CD1c-positive myeloid dendritic cell (primary cell): ENCODE measurements around the gene CFB.

ENCODE experiments used
- DNase-seq: peaks from one replicate; pipeline ENCODE4 v3.0.0-alpha.2; 2016; ENCODE audit errors: extremely low spot score

The CFB gene

DNA sequence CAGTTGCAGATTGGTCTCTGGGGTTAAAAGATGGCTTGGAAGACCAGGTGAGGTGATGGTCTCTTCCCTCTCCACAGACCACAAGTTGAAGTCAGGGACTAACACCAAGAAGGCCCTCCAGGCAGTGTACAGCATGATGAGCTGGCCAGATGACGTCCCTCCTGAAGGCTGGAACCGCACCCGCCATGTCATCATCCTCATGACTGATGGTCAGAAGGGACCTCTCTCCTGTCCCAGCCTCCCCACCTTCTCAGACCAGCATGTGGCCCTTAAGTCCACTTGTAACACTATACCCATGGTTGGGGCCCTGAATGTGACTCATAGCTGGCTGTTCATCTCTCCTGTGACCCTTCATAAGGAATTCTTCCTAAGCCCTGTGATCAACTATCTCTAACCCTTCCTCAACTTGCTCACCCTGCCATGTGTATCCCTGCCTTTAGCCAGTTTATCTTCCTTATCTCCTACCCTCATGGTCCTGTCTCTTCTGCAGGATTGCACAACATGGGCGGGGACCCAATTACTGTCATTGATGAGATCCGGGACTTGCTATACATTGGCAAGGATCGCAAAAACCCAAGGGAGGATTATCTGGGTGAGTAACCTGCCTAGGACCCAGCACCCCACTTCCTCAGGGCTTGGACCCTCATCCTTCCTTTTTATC, 3.0 kb downstream of the CFB start:
- no peak for DNase-seq

DNA sequence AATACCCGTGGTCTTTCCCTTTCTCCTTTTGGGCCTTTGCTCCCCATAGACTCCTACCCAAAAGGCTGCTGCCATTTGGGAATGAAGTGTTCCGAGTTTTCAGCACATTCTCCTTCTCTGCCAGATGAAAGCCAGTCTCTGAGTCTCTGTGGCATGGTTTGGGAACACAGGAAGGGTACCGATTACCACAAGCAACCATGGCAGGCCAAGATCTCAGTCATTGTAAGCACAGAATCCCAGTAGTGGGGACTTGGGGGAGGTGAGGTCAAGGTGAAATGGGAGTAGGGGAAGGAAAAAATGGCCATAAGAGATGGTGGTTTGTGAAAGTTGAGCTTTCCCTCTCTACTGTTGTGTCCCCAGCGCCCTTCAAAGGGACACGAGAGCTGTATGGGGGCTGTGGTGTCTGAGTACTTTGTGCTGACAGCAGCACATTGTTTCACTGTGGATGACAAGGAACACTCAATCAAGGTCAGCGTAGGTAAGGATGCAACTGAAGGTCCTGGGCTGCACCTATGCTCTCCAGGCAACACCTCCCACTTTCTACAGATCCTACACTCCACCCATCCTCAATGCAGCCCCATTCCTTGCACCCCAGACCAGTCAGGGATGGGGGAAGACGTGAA, 4.1 kb downstream of the CFB start:
- DNase-seq = no peak

DNA sequence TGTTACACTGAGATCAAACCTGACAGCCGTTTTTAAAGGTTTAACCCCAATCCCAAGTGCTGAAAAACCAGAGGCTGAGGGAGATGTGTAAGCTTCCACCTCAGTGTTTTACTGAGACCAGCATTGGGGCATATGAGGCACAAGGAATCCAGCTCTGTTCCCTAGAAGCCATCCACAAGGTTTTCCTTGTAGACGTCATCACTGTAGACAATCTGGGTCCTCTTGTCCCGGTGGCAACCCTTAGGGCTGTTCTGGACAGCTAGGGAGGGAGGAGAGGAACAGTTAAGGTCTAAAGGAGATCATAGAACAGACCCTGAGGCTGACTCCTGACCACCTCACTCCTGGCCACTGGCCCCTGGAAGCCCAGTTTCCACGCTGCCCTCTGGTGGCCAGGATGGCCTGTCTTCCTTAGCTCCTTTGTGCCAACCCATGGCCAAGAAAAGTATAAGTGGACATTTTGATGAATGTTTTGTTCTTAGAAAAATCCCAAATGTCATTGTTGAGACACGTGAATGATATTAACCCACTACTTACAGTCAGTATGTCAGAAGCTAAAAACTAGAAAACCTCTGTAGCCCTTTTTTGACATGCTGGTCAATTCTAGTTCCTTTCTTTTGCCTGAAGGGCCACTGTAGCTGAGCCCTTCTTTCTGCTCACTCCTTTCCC, 6.4 kb downstream of the CFB start:
- DNase-seq = peak; percentile 75

DNA sequence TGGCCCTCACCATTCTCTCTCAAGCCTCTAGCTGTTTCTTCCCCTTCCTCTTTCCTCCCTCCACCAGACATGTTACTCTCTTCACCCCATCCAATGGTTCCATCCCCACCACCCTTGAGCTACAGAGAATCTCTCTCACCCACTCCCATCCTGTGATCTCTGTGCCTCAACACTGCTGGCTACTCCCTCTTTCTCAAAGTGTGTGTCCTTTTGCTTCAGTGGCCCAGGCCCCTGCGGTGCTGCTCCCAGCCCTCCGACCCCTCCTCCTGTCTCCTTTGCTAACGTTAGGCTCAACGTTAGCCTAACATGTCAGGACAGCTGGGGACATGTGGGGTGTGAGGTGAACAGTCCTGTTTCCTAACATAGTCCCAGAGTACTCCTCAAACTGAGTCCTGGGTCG, 7.0 kb downstream of the CFB start:
- DNase-seq = no peak

DNA sequence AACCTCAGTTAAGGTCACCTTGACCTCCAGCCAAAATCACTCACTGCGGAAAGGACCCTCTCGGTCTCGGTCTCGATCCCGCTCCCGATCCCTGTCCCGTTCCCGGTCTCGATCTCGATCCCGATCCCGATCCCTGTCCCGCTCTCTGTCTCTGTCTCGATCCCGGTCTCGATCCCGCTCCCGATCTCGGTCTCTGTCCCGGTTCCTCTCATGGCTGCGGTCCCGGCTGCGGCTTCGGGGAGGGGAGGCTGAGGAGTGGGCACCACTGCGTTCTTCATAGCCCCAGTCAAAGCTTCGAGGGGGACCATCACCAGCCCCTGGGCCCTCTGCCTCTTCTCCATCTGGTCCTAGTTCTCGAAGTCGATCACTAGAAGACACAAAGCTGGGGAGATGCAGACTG, 8.6 kb downstream of the CFB start:
- no peak for DNase-seq

DNA sequence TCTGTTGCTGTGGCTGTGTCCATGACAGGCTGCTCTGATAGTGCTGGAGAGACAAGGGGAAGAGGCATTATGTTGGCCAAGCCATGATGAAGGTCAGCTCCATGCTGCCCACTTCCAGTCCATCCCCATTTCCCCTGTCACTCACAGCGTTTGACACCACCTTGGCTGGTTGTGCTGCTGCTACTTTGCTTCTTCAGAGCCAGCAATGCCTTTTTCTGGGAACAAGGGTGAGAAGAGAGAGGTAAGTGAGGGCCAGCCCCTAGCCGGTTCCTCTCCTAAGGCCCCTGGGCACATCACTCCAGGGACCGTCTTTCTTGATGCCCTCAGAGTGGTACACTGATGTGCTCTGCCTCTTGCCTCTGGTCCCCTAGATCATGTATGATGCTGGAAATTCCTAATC, 10.9 kb downstream of the CFB start:
- DNase-seq = no peak

DNA sequence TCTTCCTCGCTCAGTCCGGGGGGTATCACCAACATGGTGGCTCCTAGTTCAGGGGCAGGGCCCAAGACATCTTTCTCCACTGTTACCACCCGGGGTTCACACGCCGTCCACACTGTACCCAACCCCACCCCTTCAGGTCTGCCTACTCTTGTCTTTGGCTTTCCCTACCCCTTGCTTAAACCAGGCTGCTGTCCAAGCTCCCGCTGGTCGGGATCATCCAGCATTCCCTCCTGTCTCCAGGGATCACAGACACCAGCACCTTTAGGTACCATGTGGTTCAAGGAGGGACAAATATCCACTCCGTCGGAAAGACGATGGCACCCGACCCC, 12.5 kb downstream of the CFB start:
- no peak for DNase-seq

DNA sequence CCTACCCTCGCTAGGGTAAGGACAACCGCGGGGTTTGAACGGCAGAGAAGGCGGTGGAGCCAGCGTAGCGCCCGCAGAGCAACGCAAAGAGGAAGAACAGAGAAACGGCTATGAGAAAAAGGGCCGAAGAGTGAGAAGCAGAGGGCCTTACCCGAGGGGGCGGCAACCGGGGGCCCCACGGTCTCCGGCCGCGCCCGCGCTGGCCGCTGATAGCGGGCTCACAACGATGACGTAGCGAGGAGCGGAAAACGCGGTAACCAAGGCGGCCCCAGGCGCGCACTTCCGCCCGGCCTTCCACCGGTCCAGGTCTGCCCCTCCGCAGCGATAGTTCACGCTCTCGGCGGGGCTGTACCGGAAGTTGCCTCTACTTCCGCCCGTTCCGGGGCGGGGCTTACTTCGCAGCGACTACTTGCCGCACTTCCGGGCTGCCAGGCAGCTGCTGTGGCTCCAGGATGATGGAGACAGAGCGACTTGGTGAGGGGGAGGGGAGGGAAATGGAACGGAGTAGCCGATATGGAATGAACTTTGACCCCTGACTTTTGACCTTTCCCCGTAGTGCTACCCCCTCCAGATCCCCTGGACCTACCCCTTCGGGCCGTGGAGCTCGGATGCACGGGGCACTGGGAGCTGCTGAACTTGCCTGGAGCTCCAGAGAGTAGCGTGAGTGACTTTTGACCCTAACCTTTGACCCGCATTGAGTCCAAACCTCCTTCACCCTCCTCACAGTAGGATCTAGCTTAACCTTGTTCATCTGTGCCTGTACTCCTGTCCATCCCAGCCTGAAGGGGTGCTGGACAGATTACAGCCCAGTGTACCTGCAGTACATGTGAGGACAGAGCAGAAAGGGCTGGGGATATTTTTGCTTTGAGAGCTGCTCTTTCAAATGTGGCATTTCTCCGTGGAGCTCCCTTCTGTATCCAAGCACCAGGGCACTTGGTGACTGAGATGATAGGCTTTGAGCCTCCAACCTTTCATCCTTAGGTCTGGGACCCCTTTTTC, 13.1 kb downstream of the CFB start, which contains the start of the genes NELFE and SKIC2:
NELFE (minus strand) TSS at position 231 of the 999 bp plus-strand sequence. CDS start 525 bp downstream, outside the sequence.
SKIC2 (plus strand) TSS at position 435 of the 999 bp plus-strand sequence; CDS start at position 453, 18 bp downstream.
- DNase-seq = peak; percentile 99

DNA sequence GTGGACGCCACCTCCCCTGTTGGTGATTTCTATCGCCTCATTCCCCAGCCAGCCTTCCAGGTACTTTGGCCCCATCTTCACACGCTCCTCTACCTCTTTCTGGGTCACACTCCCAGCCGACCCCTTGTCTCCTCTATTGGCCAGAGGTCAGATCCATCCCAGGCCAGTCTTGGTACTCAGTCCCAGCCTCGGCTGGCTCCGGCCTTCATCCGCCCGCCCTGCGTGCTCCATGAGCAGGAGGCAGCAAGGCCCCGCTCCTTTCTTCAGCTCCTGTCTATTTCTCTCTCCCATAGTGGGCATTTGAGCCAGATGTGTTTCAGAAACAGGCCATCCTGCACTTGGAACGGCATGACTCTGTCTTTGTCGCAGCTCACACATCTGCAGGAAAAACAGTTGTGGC, 15.7 kb downstream of the CFB start:
- no peak for DNase-seq

DNA sequence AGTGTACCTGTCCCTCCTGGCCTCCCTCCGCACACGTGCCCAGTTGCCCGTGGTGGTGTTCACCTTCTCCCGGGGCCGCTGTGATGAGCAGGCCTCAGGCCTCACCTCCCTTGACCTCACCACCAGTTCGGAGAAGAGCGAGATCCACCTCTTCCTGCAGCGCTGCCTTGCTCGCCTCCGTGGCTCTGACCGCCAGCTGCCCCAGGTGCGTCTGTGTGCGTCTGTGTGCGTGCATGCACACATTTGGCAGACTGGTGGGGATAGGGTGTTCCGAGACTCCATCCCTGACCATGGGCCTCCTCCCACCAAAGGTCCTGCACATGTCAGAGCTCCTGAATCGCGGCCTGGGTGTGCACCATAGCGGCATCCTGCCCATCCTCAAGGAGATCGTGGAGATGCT, 18.0 kb downstream of the CFB start:
- DNase-seq = no peak

DNA sequence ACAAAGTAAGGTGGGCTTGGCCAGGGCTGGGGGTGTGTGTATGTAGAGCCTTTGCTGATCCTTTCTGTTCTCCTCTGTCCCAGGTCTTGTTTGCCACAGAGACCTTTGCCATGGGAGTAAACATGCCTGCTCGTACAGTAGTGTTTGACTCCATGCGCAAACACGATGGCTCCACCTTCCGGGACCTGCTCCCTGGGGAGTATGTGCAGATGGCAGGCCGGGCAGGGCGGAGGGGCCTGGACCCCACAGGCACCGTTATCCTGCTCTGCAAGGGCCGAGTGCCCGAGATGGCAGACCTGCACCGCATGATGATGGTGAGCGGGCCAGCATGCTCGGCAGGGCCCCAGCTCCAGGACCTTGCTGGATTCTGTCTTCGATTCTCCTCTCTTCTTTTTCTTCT, 19.8 kb downstream of the CFB start:
- no peak for DNase-seq

DNA sequence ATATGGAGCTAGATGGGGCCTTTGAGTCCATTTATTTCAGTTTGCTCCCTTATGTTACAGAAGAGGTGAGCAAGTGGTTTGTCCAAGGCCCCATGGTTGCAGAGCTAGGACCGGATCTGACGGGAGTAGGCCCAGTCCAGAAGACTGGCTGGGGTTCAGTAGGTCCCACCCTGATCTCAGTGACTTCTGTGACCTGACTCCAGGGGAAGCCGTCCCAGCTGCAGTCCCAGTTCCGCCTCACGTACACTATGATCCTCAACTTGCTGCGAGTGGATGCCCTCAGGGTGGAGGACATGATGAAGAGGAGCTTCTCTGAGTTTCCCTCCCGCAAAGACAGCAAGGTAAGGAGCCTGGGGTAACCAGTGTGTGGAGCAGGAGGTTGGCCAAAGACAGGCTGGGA, 20.6 kb downstream of the CFB start:
- DNase-seq = no peak

DNA sequence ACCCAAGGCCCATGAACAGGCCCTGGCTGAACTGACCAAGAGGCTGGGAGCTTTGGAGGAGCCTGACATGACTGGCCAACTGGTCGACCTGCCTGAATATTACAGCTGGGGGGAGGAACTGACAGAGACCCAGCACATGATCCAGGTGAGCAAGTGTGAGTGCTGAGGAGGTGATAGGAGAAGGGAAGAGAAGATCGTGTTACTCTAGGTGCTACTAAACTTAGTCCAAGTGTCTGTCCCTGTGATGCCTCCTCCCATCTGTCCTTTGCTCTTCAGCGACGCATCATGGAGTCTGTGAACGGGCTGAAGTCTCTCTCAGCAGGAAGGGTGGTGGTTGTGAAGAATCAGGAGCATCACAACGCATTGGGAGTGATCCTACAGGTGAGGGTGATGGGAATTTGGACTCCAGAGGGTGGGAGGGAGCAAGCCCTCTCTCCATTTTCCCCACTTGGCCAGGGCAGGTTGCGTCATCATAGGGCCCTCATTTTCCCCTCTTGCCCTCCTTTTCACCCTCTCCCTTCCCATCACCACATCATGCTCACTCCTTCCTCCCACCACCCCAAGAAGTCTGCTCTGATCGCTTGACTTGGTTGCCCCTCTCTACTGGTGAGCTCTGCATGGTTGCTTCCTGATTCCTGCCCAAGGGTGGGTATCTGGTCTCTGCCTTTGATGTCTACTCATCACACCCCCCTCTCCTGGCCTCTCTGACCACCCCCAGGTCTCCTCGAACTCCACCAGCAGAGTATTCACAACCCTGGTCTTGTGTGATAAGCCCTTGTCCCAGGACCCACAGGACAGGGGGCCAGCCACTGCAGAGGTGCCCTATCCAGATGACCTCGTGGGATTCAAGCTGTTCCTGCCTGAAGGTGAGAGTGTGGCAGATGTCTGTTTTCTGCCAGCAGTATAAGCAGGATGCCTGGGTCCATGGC, 21.4 kb downstream of the CFB start:
- DNase-seq = no peak

DNA sequence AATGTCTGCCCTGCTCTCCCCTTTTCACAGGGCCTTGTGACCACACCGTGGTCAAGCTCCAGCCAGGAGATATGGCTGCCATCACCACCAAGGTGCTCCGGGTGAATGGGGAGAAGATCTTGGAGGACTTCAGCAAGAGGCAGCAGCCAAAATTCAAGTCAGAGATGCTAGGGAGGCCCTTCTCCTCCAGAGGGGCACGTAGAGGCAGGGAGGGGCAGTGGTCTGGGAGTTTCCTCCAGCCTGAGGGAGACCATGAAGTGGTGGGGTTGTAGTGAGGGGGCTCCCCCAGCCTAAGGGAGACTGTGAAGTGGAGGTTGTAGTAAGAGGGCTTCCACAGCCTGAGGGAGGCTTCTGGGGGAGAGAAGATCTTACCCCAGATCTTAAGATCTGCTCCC, 22.0 kb downstream of the CFB start:
- no peak for DNase-seq

DNA sequence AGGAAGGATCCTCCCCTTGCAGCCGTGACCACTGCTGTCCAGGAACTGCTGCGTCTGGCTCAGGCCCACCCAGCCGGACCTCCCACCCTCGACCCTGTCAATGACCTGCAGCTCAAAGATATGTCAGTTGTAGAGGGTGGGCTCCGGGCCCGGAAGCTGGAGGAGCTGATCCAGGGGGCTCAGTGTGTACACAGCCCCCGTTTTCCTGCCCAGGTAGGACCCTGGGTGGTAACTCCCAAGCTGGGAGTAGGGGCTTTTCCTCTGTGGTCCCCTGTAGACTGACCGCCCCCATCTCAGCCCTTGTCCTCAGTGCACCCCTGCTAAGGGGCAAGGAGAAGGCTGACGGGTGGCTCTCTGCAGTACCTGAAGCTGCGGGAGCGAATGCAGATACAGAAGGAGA, 22.4 kb downstream of the CFB start:
- no peak for DNase-seq

DNA sequence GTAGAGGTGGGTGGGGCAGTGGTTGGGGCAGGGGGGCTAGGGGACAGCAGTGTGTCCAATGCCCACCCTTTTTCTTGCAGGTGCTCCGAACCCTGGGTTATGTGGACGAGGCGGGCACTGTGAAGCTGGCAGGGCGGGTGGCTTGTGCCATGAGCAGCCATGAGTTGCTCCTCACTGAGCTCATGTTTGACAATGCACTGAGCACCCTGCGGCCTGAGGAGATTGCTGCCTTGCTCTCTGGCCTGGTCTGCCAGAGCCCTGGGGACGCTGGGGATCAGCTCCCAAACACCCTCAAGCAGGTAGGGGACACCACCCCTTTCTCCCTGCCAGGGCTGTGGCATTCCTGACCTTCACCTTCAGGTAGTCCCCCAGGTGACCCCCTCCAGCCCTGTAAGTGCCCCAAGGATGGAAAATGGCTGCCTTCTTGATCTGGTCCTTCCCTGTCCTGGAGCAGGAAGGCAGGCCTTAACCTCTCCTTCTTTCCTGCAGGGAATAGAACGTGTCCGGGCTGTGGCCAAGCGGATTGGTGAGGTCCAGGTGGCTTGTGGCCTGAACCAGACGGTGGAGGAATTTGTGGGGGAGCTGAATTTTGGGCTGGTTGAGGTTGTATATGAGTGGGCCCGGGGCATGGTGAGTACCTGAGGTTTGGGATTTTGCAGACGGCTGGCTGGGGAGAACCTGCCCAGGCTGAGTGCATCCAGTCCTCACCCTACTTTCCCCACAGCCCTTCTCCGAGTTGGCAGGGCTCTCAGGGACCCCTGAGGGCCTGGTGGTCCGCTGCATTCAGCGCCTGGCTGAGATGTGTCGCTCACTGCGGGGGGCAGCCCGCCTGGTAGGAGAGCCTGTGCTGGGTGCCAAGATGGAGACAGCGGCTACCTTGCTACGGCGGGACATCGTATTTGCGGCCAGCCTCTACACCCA, 23.2 kb downstream of the CFB start:
- no peak for DNase-seq

DNA sequence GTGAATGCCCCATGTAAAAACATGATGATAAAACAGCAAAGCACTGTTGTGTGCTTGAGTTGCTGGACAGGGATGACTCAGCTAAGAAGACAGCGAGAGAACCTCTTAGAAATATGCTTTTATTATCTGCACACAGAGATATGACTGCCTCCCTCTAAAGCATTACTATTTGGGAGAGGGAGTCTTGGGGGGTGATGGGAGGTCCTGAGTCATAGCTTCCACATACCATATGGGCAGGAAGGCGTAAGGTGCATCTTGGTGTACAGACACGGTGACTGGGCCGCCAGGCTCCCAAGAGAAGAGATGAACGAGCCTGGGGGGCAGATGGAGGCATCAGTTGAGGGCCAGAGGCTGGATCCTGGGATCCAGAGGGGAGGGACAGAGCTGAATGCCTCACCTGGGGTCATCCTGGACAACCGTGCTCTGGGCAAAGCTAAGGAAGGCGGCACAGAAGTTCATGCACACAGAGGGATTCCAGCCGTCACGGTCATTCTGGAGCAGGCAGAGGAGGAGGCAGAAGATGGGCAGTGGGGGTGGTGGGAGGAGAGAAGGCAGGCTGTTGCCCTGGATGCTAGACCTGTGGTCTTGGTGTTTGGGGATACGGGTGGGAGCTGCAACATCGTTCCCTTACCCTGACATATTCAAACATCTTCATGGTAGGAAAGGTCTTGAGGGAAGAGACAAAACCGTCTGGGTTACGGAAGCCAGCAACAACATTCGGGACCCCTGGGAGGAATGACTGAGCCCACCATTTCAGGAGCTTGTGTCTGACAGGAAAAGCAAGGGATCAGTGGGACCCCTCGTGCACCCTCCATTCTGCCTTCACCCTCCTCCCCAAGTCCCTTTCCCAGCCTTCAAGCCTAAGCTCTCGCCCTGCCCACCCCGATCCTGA, 24.1 kb downstream of the CFB start:
- no peak for DNase-seq

DNA sequence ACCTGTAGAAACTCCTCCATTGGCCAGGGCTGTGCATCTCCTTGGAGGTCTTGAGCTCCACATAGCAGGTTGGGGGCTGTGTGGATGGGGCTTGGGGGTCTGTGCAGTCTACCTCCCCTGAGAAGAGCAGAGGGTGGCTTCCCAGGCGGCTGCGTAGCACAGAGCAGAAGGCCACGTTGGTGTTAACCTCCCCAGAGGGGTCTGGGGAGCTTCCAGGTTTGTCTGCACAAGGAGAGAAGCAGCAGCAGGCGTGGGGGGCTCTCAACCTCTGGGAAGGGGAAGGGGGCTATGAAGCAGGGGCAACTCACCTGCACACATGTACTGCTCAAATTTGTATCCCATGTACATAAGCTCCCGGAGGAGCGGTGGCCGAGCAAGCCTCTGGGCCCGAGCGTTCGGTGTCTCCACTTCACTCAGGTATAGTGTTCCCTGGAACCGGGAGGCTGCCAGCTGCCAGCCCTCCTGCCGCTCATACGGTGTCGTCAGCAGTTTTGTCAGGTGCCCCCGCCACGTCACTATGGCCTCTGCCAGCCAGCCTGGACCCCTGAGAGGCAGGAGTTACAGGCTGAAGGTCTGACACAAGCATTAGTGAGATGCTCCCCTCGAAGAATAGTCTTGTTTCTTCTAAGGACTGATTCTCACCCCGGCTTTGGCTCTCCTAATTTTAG, 24.8 kb downstream of the CFB start:
- no peak for DNase-seq
